ENCODE data around the gene SLC45A3.
"Not testable (repeated sequence)": the region's sequence is repeated elsewhere in the genome, so short reads cannot be mapped to it uniquely, and the experiment has no call there.

The SLC45A3 gene, protein sequence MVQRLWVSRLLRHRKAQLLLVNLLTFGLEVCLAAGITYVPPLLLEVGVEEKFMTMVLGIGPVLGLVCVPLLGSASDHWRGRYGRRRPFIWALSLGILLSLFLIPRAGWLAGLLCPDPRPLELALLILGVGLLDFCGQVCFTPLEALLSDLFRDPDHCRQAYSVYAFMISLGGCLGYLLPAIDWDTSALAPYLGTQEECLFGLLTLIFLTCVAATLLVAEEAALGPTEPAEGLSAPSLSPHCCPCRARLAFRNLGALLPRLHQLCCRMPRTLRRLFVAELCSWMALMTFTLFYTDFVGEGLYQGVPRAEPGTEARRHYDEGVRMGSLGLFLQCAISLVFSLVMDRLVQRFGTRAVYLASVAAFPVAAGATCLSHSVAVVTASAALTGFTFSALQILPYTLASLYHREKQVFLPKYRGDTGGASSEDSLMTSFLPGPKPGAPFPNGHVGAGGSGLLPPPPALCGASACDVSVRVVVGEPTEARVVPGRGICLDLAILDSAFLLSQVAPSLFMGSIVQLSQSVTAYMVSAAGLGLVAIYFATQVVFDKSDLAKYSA

GRCh38 chr1:205680073-205680851, at the start of gene SLC45A3:
TSS of gene SLC45A3 (minus strand) at chr1:205680509. CDS start at chr1:205664656, 15,853 bp downstream.
- H3K27ac ChIP-seq, result peak within 1 kb of the TSS; percentile 60

DNA sequence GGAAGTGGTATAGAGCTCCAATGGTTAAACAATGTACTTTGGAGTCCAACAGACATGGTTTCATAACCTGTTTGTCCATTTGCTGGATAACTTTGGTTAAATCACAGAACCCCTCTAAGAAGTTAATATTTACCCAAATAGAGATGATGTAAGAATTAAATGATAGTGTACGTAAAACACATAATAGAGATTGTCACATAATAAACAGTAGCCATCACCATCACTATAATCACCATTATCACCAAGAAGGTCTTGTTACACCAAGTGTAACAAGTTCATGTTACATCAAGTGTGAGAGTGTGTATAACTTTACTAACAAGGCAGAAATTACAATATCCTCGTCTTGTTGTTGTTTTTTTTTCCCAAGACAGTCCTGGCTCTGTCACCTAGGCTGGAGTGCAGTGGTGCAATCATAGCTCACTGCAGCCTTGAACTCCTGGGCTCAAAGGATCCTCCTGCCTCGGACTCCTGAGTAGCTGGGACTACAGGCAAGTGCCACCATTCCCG, 46.4 kb upstream of the SLC45A3 start:
- H3K27ac ChIP-seq, result no peak overlapping the region
- TF ChIP-seq ZFX (IDR thresholded peaks at IDR 0.05; ENCODE audit: borderline replicate concordance), result no peak
- TF ChIP-seq, protein P1, sequence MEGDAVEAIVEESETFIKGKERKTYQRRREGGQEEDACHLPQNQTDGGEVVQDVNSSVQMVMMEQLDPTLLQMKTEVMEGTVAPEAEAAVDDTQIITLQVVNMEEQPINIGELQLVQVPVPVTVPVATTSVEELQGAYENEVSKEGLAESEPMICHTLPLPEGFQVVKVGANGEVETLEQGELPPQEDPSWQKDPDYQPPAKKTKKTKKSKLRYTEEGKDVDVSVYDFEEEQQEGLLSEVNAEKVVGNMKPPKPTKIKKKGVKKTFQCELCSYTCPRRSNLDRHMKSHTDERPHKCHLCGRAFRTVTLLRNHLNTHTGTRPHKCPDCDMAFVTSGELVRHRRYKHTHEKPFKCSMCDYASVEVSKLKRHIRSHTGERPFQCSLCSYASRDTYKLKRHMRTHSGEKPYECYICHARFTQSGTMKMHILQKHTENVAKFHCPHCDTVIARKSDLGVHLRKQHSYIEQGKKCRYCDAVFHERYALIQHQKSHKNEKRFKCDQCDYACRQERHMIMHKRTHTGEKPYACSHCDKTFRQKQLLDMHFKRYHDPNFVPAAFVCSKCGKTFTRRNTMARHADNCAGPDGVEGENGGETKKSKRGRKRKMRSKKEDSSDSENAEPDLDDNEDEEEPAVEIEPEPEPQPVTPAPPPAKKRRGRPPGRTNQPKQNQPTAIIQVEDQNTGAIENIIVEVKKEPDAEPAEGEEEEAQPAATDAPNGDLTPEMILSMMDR (IDR thresholded peaks at IDR 0.05), result no peak

More at GRCh38 chr1:205680073-205680851, at the start of gene SLC45A3:
- TF ChIP-seq, protein P1 (IDR thresholded peaks at IDR 0.05), result 0 out of 2 replicates have a peak, but pooled peaks have one; percentile 6
- no peak for TF ChIP-seq ZFX (IDR thresholded peaks at IDR 0.05; ENCODE audit: borderline replicate concordance)

DNA sequence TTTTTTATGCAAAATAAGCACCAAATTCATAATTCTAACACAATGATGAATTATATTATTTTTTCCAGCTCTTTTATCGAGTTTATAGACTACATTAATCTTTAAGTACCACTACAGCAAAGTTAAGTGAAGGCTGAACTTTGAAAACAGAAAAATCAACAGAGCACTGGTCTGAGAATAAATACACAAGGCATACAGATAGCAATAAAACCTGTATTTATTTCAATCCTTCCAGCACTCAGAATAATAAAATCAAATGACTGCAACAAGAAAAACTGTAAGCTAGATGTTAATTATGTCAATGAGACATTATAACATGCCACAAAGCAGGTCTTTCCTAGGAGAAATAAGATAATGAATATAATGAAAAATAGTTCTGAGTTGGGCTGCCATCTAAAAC, 45.2 kb upstream of the SLC45A3 start:
- TF ChIP-seq, protein P1 (IDR thresholded peaks at IDR 0.05), result no peak
- no peak for TF ChIP-seq ZFX (IDR thresholded peaks at IDR 0.05; ENCODE audit: borderline replicate concordance)
- H3K27ac ChIP-seq, result 0 out of 2 replicates have a peak overlapping the region, but pooled peaks have one; percentile 2

DNA sequence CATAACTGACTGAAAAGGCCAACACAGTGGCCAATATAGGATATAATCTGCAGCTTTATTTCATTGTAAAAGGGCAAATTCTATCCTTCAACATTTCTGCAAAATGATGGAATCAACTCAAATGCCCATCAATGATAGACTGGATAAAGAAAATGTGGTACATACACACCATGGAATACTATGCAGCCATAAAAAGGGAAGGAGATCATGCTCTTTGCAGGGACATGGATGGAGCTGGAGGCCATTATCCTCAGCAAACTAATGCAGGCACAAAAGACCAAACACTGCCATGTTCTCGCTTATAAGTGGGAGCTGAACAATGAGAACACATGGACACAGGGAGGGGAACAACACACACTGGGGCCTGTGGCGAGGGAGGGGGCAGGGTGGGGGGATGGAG, 40.4 kb upstream of the SLC45A3 start:
- H3K27ac ChIP-seq, result not testable (repeated sequence)

DNA sequence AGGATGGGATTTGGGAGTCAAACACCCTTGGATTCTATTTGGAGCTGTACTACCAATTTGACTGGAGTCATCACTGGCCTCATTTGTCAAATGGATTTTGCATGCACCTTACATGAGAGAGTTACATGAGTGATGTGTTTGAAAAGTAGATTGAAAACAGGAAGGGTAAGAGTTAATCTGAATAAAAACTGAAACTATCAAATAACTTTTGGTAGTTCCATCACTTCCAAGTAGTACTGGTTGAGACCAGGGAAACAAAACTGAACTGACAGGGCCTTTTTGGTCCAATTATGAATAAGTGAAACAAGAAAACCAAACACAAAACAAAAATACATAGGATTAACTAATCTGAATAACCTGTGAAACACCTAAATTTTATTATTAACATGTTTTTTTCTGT, 39.5 kb upstream of the SLC45A3 start:
- TF ChIP-seq, protein P1 (IDR thresholded peaks at IDR 0.05), result no peak
- TF ChIP-seq ZFX (IDR thresholded peaks at IDR 0.05; ENCODE audit: borderline replicate concordance), result no peak
- no peak overlapping the region for H3K27ac ChIP-seq

DNA sequence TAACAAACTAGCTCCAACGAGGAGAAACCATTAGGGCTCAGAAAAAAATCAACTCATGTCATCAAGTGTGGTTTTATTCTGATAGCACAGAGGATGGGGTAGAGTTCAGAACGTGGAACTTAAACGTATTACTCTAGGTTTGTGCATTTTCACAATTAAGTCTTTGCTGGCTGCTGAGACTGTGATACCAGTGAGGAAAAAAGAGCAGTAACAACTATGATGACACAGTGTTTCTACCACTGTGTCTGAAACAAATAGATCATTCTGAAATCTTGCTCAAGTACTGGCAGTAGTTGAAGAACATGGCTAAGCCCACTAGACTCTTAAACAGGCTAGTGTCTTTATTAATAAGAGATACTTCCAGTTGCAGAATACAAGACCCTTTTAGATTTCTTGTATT, 38.7 kb upstream of the SLC45A3 start:
- no peak overlapping the region for H3K27ac ChIP-seq
- TF ChIP-seq ZFX (IDR thresholded peaks at IDR 0.05; ENCODE audit: borderline replicate concordance), result no peak
- TF ChIP-seq, protein P1 (IDR thresholded peaks at IDR 0.05), result no peak

- peak overlapping the region; percentile 91 for H3K27ac ChIP-seq
- no peak for TF ChIP-seq ZFX (IDR thresholded peaks at IDR 0.05; ENCODE audit: borderline replicate concordance)
- TF ChIP-seq, protein P1 (IDR thresholded peaks at IDR 0.05), result no peak
Observed at GRCh38 chr1:205716371-205717132, 36.2 kb upstream of the SLC45A3 start.
